Brain microvascular endothelial cell (primary cell): Measurements from ENCODE around the gene UBE2L5.
"Not testable (repeated sequence)": the region's sequence is repeated elsewhere in the genome, so short reads cannot be mapped to it uniquely, and the experiment has no call there.

Source experiments
- DNase-seq: peaks from one replicate; pipeline ENCODE4 v3.0.0-alpha.2; 2020
- H3K27ac ChIP-seq: fragments of 250-450 bp; sonication (Bioruptor Pico); 2 replicates; pipeline ENCODE4 v1.5.1; 2020; ENCODE audit warnings: mild to moderate bottlenecking, moderate library complexity
- H3K27me3 ChIP-seq: fragments of 250-450 bp; sonication (Bioruptor Pico); replicated peaks from 2 replicates; pipeline ENCODE4 v1.5.1; 2020; ENCODE audit warnings: mild to moderate bottlenecking
- H3K36me3 ChIP-seq: fragments of 250-450 bp; sonication (Bioruptor Pico); replicated peaks from 2 replicates; pipeline ENCODE4 v1.5.1; 2020; ENCODE audit warnings: mild to moderate bottlenecking
- H3K4me3 ChIP-seq: 2 replicates; pipeline ENCODE4 v1.5.1; 2011; ENCODE audit warnings: low read depth, mild to moderate bottlenecking, control low read depth, low read length, moderate library complexity
- in situ Hi-C: cut with HindIII; loops from 2 replicates; pipeline ENCODE4 v1.10.0; 2017; ENCODE audit warnings: low sequenced_read_pairs, low pct_ligation_motif_present
- TF ChIP-seq, protein P1 (sequence below): IDR thresholded peaks from 2 replicates; pipeline ENCODE4 v1.5.1; 2011; ENCODE audit warnings: low read depth, mild to moderate bottlenecking, moderate library complexity, low read length, control low read depth, inconsistent platforms; ENCODE audit errors: missing control alignments

The UBE2L5 gene

DNA sequence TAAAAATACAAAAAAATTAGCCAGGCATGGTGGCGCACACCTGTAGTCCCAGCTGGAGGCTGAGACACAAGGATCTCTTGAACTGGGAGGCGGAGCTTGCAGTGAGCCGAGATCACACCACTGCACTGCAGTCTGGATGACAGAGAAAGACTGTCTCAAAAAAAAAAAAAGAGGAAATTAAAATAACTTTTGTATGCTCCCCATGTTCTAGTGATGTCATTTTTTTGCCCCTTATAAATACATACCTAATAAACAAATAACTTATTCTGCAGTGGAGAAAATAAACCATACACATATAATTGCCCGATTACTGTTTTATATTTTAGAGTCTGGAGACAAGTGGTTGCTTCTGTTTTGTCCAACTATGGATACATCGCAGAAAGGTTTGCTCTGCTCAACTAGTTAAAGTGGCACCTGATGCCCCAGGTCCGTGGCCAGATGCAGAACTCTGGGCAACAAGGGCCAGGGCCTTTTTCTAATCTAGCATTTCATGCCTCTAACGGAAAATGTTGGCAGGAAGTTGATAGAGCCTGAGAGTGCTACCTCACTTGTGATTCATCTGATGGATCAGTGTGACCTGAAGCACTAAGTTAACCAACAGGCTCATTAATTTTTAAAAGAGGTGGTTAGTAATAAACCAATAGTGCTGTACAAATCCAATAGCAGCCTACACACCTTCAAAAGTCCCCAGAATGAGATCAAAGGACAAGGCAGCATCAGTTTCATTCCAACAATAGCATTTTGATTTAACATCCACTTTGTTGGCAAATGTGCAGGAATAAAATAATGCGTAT, 18.8 kb downstream of the UBE2L5 start:
- H3K27me3 ChIP-seq = peaks cover 2% of the 10 kb centered on the region
- TF ChIP-seq, protein P1, sequence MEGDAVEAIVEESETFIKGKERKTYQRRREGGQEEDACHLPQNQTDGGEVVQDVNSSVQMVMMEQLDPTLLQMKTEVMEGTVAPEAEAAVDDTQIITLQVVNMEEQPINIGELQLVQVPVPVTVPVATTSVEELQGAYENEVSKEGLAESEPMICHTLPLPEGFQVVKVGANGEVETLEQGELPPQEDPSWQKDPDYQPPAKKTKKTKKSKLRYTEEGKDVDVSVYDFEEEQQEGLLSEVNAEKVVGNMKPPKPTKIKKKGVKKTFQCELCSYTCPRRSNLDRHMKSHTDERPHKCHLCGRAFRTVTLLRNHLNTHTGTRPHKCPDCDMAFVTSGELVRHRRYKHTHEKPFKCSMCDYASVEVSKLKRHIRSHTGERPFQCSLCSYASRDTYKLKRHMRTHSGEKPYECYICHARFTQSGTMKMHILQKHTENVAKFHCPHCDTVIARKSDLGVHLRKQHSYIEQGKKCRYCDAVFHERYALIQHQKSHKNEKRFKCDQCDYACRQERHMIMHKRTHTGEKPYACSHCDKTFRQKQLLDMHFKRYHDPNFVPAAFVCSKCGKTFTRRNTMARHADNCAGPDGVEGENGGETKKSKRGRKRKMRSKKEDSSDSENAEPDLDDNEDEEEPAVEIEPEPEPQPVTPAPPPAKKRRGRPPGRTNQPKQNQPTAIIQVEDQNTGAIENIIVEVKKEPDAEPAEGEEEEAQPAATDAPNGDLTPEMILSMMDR = no peak
- no peaks in the 10 kb centered on the region for H3K36me3 ChIP-seq
- in situ Hi-C loops = no loop called here
- no peak overlapping the region for H3K27ac ChIP-seq
- no peak overlapping the region for H3K4me3 ChIP-seq
- no peak for DNase-seq

DNA sequence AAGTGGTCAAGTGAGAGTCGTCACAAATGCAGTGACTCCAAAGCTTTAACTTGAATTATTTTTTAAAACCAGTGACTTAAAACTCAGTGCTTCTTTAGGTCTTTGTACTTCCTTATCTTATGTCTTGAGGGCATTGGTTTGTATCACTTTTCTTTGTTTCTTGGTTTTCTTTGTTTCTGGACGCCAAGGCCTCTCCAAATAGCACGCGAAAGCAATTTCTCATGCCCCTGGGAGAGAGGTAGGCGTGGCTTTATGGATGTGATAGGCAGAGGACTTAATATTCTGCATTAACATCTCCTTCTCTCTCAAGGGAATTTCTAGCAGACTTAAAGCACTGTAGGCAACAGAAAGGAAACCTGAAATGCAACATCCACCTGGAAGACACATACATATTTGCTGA, 20.6 kb downstream of the UBE2L5 start:
- no peak overlapping the region for H3K4me3 ChIP-seq
- DNase-seq = no peak
- no peak overlapping the region for H3K27ac ChIP-seq
- no peaks in the 10 kb centered on the region for H3K27me3 ChIP-seq
- H3K36me3 ChIP-seq = no peaks in the 10 kb centered on the region
- in situ Hi-C loops = no loop called here
- TF ChIP-seq, protein P1 = no peak

DNA sequence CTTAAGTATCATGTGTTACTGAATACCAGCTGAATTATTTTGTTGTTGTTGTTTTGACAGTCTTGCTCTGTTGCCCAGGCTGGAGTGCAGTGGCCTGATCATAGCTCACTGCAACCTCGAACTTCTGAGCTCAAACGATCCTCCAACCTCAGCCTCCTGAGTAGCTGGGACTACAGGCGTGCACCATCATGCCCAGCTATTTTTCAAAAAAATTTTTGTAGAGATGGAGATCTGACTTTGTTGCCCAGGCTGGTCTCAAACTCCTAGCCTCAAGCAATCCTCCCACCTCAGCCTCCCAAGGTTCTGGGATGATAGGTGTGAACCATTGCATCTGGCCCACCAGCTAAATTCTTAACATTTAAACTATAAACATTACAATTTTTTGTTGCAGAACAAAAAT, 21.2 kb downstream of the UBE2L5 start:
- in situ Hi-C loops, H3K27ac ChIP-seq, H3K36me3 ChIP-seq, H3K27me3 ChIP-seq, H3K4me3 ChIP-seq, DNase-seq: not testable (repeated sequence)

DNA sequence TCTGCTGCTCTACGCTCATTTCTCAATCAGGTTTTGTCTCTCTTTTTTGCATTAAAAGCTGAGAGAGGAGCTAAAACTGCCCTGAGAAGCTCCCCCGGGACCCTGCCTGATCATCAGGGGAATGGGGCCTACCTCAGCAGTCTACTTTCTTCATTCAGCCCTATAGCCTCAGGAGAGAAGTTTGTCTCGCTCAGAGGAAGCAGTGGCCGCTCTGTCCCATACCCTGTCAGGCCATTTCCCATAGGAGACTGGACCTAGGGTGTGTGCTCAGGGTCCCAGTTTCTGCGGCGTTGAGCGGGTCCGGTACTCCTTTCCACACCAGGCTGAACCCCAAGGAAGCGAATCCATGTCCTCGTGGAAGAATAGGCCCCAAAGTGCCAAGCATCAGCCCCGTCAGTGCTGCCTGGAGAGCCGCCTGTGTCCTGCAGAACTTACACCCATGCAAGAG, 21.7 kb downstream of the UBE2L5 start:
- in situ Hi-C loops = no loop called here
- H3K27ac ChIP-seq = no peak overlapping the region
- no peaks in the 10 kb centered on the region for H3K27me3 ChIP-seq

DNA sequence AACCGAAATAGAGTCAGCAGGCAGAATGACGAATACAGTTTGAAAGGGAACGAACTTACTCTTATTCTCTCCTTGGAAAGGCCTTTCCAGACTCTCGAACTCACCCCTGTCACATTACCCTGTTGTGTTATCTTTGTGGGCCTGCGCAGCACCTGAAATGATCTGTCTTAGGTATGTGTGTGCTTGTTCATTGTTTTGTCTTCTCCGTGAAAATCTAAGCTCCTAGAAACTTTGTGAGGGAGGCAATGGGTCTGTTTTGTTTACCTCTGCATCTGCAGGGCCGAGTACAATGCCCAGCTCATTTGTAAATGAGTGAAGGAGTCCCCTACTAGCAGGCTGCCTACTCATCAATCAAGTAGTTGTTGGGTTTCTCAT, 23.8 kb downstream of the UBE2L5 start:
- Histone ChIP-seq H3K27ac (no peak overlapping the region), H3K27me3 (no peaks in the 10 kb centered on the region), H3K36me3 (no peaks in the 10 kb centered on the region), H3K4me3 (peak overlapping the region; percentile 32)
- TF ChIP-seq, protein P1 = no peak
- DNase-seq = no peak
- in situ Hi-C loops = no loop called here

More for the DNA sequence above, 21.7 kb downstream of the UBE2L5 start:
- TF ChIP-seq, protein P1 = no peak
- Histone ChIP-seq H3K36me3 (no peaks in the 10 kb centered on the region), H3K4me3 (no peak overlapping the region)
- DNase-seq = no peak

DNA sequence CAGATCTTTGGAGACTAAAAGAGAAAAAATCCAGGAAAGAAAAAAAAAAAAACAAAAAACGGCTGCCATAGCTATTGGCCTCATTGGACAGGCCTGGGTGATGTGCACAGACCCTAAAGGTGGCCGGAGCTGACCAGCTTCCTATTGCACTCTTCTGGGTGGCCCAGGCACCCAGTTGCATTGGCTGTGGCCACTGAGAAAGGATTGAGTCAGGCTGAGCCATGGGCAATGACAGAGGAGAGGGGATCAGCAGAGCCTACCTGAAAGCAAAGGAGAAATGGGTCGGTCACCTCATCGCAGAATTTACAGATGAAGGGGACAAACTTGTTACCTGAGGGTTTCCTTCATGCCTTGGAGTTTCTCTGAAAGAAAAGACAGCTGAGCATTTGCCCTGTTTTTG, 26.1 kb downstream of the UBE2L5 start:
- Histone ChIP-seq H3K27ac (no peak overlapping the region), H3K36me3 (no peaks in the 10 kb centered on the region)
- in situ Hi-C loops = no loop called here

More for the DNA sequence above, 26.1 kb downstream of the UBE2L5 start:
- H3K4me3 ChIP-seq = no peak overlapping the region
- no peak for DNase-seq
- TF ChIP-seq, protein P1 = no peak
- H3K27me3 ChIP-seq = no peaks in the 10 kb centered on the region
